ENCODE data around the gene DOP1B.

DNA sequence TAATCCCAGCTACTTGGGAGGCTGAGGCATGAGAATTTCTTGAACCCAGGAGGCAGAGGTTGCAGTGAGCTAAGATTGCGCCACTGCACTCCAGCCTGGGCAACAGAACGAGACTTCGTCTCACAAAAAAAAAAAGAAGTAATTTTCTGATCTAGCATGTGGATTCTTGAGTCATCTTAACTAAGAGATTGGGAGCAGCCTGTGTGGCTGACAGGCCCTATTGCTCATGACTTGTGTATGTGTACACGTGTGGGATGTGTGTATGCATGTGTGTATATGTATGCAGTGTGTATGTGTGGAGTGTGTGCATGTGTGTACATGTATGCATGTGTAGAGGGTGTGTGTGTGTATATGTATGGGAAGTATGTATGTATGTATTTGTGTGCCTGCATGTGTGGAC, 29.5 kb downstream of the DOP1B start:
- TF ChIP-seq ZNF384 (IDR thresholded peaks at IDR 0.05; ENCODE audit: borderline replicate concordance, low read depth, low read length) (no peak), FOS (IDR thresholded peaks at IDR 0.05; ENCODE audit: borderline replicate concordance, extremely low read depth, insufficient read length) (no peak), HDAC6 (IDR thresholded peaks at IDR 0.05; ENCODE audit: unreplicated experiment) (no peak), NFYB (IDR thresholded peaks at IDR 0.05; ENCODE audit: insufficient read depth, low read depth, low read length) (no peak), CHD2 (IDR thresholded peaks at IDR 0.05; ENCODE audit: borderline replicate concordance, low read depth, low read length) (no peak)
